NCI-H510A treated with DMSO at 0.1 percent for 48 hours (cell line): Measurements from ENCODE around the gene GAL3ST1.
A peak's percentile ranks its signal among the peaks of the same experiment; 100 is the strongest.

Source experiments
- DNase-seq: peaks from one replicate; lab custom pipeline; 2025; lab: John Stamatoyannopoulos, UW

GAL3ST1 gene

GRCh38 chr22:30531651-30532608 lies 42.5 kb downstream of the GAL3ST1 start:
- no peak for DNase-seq

- no peak for DNase-seq
Measured at GRCh38 chr22:30526656-30527055, 47.8 kb downstream of the GAL3ST1 start.

- no peak for DNase-seq
Measured at GRCh38 chr22:30523646-30524489, 50.6 kb downstream of the GAL3ST1 start.

- DNase-seq: no peak
Measured at GRCh38 chr22:30521368-30522156, 52.9 kb downstream of the GAL3ST1 start.

GRCh38 chr22:30519842-30520425 lies 54.5 kb downstream of the GAL3ST1 start:
- DNase-seq: no peak

- no peak for DNase-seq
Measured at GRCh38 chr22:30516731-30517130, 57.7 kb downstream of the GAL3ST1 start.

- DNase-seq: no peak
Measured at GRCh38 chr22:30516273-30516672, 58.2 kb downstream of the GAL3ST1 start.

GRCh38 chr22:30514252-30514651 lies 60.2 kb downstream of the GAL3ST1 start:
- no peak for DNase-seq

GRCh38 chr22:30513462-30513861 lies 61.0 kb downstream of the GAL3ST1 start:
- DNase-seq: no peak

GRCh38 chr22:30511911-30512310 lies 62.6 kb downstream of the GAL3ST1 start:
- DNase-seq: no peak

GRCh38 chr22:30511109-30511508 lies 63.4 kb downstream of the GAL3ST1 start:
- peak; percentile 6 for DNase-seq

- DNase-seq: no peak
Measured at GRCh38 chr22:30508216-30508615, 66.2 kb downstream of the GAL3ST1 start.

GRCh38 chr22:30507670-30508069 lies 66.8 kb downstream of the GAL3ST1 start:
- no peak for DNase-seq

GRCh38 chr22:30506507-30506968 lies 67.9 kb downstream of the GAL3ST1 start:
- DNase-seq: no peak
